ENCODE results near the gene PCDHGB6. TPM values are rescaled to one million over a fixed set of nuclear protein-coding genes. Genes with fewer than 3 reads are reported as not detected.
"Not testable (repeated sequence)": the region's sequence is repeated elsewhere in the genome, so short reads cannot be mapped to it uniquely, and the experiment has no call there.

PCDHGB6 gene
- total RNA-seq, 1 donor from 2014 or later = 53.7 TPM

DNA sequence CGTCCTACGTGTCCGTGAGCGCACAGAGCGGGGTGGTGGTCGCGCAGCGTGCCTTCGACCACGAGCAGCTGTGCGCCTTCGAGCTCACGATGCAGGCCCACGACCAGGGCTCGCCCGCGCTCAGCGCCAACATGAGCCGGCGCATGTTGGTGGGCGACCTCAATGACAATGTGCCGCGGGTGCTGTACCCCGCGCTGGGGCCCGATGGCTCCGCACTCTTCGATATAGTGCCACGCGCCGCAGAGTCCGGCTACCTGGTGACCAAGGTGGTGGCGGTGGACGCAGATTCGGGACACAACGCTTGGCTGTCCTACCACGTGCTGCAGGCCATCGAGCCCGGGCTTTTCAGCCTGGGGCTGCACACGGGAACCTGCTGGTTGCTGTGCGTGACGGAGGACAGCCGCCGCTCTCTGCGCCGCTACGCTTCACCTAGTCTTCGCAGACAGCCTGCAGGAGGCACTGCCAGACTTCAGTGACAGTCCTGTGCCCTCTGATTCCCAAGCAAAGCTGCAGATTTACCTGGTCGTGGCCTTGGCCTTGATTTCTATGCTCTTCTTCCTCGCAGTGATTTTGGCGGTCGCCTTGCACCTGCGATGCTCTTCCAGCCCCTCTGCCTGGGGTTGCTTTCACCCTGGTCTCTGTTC, 20.1 kb downstream of the PCDHGB6 start:
- peaks cover 84% of the 10 kb centered on the region for H3K36me3 Mint-ChIP-seq (ENCODE audit: low read depth)
- H3K4me1 Mint-ChIP-seq = no peaks in the 10 kb centered on the region
- no peak overlapping the region for H3K27ac Mint-ChIP-seq (ENCODE audit: unreplicated experiment)
- peaks cover 28% of the 10 kb centered on the region for H3K9me3 Mint-ChIP-seq
- DNase-seq (ENCODE audit: low read depth, low spot score) = no peak
- TF ChIP-seq, protein P1, sequence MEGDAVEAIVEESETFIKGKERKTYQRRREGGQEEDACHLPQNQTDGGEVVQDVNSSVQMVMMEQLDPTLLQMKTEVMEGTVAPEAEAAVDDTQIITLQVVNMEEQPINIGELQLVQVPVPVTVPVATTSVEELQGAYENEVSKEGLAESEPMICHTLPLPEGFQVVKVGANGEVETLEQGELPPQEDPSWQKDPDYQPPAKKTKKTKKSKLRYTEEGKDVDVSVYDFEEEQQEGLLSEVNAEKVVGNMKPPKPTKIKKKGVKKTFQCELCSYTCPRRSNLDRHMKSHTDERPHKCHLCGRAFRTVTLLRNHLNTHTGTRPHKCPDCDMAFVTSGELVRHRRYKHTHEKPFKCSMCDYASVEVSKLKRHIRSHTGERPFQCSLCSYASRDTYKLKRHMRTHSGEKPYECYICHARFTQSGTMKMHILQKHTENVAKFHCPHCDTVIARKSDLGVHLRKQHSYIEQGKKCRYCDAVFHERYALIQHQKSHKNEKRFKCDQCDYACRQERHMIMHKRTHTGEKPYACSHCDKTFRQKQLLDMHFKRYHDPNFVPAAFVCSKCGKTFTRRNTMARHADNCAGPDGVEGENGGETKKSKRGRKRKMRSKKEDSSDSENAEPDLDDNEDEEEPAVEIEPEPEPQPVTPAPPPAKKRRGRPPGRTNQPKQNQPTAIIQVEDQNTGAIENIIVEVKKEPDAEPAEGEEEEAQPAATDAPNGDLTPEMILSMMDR (conservative IDR thresholded peaks at IDR 0.05) = no peak
- H3K27me3 Mint-ChIP-seq (ENCODE audit: low read depth) = no peaks in the 10 kb centered on the region
- peak overlapping the region; percentile 73 for H3K4me3 Mint-ChIP-seq

DNA sequence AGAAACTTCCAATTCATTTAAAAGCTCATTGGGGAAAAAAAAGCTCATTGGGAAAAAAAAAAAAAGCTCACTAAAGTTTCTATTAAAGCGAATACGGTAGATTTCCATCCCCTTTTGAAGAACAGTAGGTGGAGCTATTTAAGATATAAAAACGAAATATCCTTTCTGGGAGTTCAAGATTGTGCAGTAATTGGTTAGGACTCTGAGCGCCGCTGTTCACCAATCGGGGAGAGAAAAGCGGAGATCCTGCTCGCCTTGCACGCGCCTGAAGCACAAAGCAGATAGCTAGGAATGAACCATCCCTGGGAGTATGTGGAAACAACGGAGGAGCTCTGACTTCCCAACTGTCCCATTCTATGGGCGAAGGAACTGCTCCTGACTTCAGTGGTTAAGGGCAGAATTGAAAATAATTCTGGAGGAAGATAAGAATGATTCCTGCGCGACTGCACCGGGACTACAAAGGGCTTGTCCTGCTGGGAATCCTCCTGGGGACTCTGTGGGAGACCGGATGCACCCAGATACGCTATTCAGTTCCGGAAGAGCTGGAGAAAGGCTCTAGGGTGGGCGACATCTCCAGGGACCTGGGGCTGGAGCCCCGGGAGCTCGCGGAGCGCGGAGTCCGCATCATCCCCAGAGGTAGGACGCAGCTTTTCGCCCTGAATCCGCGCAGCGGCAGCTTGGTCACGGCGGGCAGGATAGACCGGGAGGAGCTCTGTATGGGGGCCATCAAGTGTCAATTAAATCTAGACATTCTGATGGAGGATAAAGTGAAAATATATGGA, 22.7 kb downstream of the PCDHGB6 start, which contains the start of gene PCDHGA12:
Gene PCDHGA12 (plus strand): TSS at position 176 of the 782 bp plus-strand sequence. CDS start 253 bp downstream, at position 429.
- H3K36me3 Mint-ChIP-seq (ENCODE audit: low read depth) = peaks cover 82% of the 10 kb centered on the region
- no peaks in the 10 kb centered on the region for H3K4me1 Mint-ChIP-seq
- no peak within 1 kb of the TSS for H3K27ac Mint-ChIP-seq (ENCODE audit: unreplicated experiment)
- TF ChIP-seq, protein P1 (conservative IDR thresholded peaks at IDR 0.05) = no peak
- no peaks in the 10 kb centered on the region for H3K27me3 Mint-ChIP-seq (ENCODE audit: low read depth)
- H3K4me3 Mint-ChIP-seq = no peak within 1 kb of the TSS
- peaks cover 21% of the 10 kb centered on the region for H3K9me3 Mint-ChIP-seq
- no peak for DNase-seq (ENCODE audit: low read depth, low spot score)

DNA sequence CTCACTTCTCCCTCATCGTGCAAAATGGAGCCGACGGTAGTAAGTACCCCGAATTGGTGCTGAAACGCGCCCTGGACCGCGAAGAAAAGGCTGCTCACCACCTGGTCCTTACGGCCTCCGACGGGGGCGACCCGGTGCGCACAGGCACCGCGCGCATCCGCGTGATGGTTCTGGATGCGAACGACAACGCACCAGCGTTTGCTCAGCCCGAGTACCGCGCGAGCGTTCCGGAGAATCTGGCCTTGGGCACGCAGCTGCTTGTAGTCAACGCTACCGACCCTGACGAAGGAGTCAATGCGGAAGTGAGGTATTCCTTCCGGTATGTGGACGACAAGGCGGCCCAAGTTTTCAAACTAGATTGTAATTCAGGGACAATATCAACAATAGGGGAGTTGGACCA, 23.5 kb downstream of the PCDHGB6 start:
- Mint-ChIP-seq H3K4me1 (no peaks in the 10 kb centered on the region), H3K27me3 (ENCODE audit: low read depth) (no peaks in the 10 kb centered on the region), H3K27ac (ENCODE audit: unreplicated experiment) (no peak overlapping the region), H3K36me3 (ENCODE audit: low read depth) (peaks cover 77% of the 10 kb centered on the region), H3K4me3 (no peak overlapping the region), H3K9me3 (peaks cover 21% of the 10 kb centered on the region)
- DNase-seq (ENCODE audit: low read depth, low spot score) = no peak
- TF ChIP-seq, protein P1 (conservative IDR thresholded peaks at IDR 0.05) = no peak

DNA sequence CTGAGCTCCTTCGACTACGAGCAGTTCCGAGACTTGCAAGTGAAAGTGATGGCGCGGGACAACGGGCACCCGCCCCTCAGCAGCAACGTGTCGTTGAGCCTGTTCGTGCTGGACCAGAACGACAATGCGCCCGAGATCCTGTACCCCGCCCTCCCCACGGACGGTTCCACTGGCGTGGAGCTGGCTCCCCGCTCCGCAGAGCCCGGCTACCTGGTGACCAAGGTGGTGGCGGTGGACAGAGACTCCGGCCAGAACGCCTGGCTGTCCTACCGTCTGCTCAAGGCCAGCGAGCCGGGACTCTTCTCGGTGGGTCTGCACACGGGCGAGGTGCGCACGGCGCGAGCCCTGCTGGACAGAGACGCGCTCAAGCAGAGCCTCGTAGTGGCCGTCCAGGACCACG, 24.5 kb downstream of the PCDHGB6 start:
- H3K27ac Mint-ChIP-seq (ENCODE audit: unreplicated experiment); H3K4me3 Mint-ChIP-seq; DNase-seq (ENCODE audit: low read depth, low spot score); H3K27me3 Mint-ChIP-seq (ENCODE audit: low read depth); H3K4me1 Mint-ChIP-seq: not testable (repeated sequence)
- Mint-ChIP-seq H3K9me3 (peaks cover 20% of the 10 kb centered on the region), H3K36me3 (ENCODE audit: low read depth) (peaks cover 74% of the 10 kb centered on the region)

DNA sequence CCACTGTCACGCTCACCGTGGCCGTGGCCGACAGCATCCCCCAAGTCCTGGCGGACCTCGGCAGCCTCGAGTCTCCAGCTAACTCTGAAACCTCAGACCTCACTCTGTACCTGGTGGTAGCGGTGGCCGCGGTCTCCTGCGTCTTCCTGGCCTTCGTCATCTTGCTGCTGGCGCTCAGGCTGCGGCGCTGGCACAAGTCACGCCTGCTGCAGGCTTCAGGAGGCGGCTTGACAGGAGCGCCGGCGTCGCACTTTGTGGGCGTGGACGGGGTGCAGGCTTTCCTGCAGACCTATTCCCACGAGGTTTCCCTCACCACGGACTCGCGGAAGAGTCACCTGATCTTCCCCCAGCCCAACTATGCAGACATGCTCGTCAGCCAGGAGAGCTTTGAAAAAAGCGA, 24.9 kb downstream of the PCDHGB6 start:
- Mint-ChIP-seq H3K36me3 (ENCODE audit: low read depth) (peaks cover 72% of the 10 kb centered on the region), H3K9me3 (peaks cover 20% of the 10 kb centered on the region)
- H3K27ac Mint-ChIP-seq (ENCODE audit: unreplicated experiment); DNase-seq (ENCODE audit: low read depth, low spot score); H3K27me3 Mint-ChIP-seq (ENCODE audit: low read depth); H3K4me1 Mint-ChIP-seq; H3K4me3 Mint-ChIP-seq: not testable (repeated sequence)

DNA sequence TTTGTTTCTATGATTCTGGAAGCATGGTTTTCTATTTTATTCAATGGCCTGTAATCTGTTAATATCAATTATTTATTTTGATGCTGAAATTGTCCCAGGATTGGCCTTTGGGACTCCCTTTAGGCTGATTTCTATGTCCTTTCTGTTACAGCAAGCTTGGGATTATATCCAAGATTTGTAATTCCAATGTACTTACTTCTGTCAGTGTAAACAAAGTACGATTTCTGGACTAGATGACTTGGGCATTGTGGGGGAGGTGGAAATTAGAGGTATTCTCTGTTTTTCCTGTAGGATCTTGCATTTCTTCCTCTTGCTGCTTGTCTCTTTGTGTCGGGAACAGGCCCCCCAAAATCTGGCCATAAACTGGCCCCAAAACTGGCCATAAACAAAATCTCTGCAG, 26.2 kb downstream of the PCDHGB6 start:
- no peaks in the 10 kb centered on the region for H3K27me3 Mint-ChIP-seq (ENCODE audit: low read depth)
- no peaks in the 10 kb centered on the region for H3K4me1 Mint-ChIP-seq
- H3K36me3 Mint-ChIP-seq (ENCODE audit: low read depth) = peaks cover 64% of the 10 kb centered on the region

More for the DNA sequence above, 26.2 kb downstream of the PCDHGB6 start:
- Mint-ChIP-seq H3K9me3 (peaks cover 14% of the 10 kb centered on the region), H3K4me3 (no peak overlapping the region), H3K27ac (ENCODE audit: unreplicated experiment) (no peak overlapping the region)
- DNase-seq (ENCODE audit: low read depth, low spot score) = no peak
- TF ChIP-seq, protein P1 (conservative IDR thresholded peaks at IDR 0.05) = no peak

Measured in neural crest cell (in vitro differentiated cells).